ENCODE measurements around the gene LIFR. TPM values are rescaled to one million over a fixed set of nuclear protein-coding genes. Genes with fewer than 3 reads are reported as not detected.

LIFR gene
- total and polyA plus RNA-seq, 12 donors: 6.0 to 58.8 (median 41.8) TPM

GRCh38 chr5:38585816-38586215 is 29.4 kb upstream of the LIFR start:
- Histone ChIP-seq H3K4me1 (peaks cover 0 to 26% (median 9%) of the 10 kb centered on the region in 9 donors), H3K27me3 (no peaks in the 10 kb centered on the region), H3K9me3 (no peaks in the 10 kb centered on the region), H3K27ac (no peak overlapping the region), H3K36me3 (no peaks in the 10 kb centered on the region), H3K4me3 (no peak overlapping the region)
- whole genome bisulfite sequencing, 2 donors: 87 to 95% methylated on average over 6 of the region's 6 CpGs
- no peak for TF ChIP-seq CTCF (IDR thresholded peaks at IDR 0.05)
- intact Hi-C loops (cut with DNase I): no loop called here
- ATAC-seq: no peak
- DNase-seq: no peak

- peaks cover 0 to 8% (median 0%) of the 10 kb centered on the region in 9 donors for H3K4me1 ChIP-seq
- ATAC-seq: no peak
- no peak for TF ChIP-seq CTCF (IDR thresholded peaks at IDR 0.05)
- DNase-seq: no peak
- no peak overlapping the region for H3K4me3 ChIP-seq
- no peaks in the 10 kb centered on the region for H3K36me3 ChIP-seq
- H3K9me3 ChIP-seq: no peaks in the 10 kb centered on the region
- WGBS, 2 donors: 91 to 92% methylated on average over 1 of the region's 1 CpG
- no peaks in the 10 kb centered on the region for H3K27me3 ChIP-seq
- H3K27ac ChIP-seq: no peak overlapping the region
- intact Hi-C loops (cut with DNase I): no loop called here
Observed at GRCh38 chr5:38583500-38583899, 27.1 kb upstream of the LIFR start.

GRCh38 chr5:38582975-38583319 is 26.5 kb upstream of the LIFR start:
- ATAC-seq (no peak), DNase-seq (no peak)
- 64 to 73% methylated on average over 5 of the region's 5 CpGs for WGBS, 2 donors
- H3K27me3 ChIP-seq: no peaks in the 10 kb centered on the region
- intact Hi-C loops (cut with DNase I): no loop called here
- TF ChIP-seq CTCF (IDR thresholded peaks at IDR 0.05): no peak
- H3K27ac ChIP-seq: no peak overlapping the region
- H3K36me3 ChIP-seq: no peaks in the 10 kb centered on the region
- peak overlapping the region in 1 of 10 donors; percentile 5 for H3K4me3 ChIP-seq
- no peaks in the 10 kb centered on the region for H3K9me3 ChIP-seq
- peaks cover 0 to 8% (median 0%) of the 10 kb centered on the region in 9 donors for H3K4me1 ChIP-seq

- Histone ChIP-seq H3K9me3 (no peaks in the 10 kb centered on the region), H3K4me1 (peaks cover 0 to 8% (median 0%) of the 10 kb centered on the region in 9 donors), H3K27ac (no peak overlapping the region), H3K4me3 (peak overlapping the region in 1 of 10 donors; percentile 5), H3K36me3 (no peaks in the 10 kb centered on the region), H3K27me3 (no peaks in the 10 kb centered on the region)
- no peak for ATAC-seq
- WGBS, 2 donors: 52 to 70% methylated on average over 5 of the region's 5 CpGs
- TF ChIP-seq CTCF (IDR thresholded peaks at IDR 0.05): no peak
- no peak for DNase-seq
- intact Hi-C loops (cut with DNase I): no loop called here
Observed at GRCh38 chr5:38582293-38582974, 26.0 kb upstream of the LIFR start.
